HG02588 (cell line): Measurements from ENCODE around the gene PHGDH.
A peak's percentile ranks its signal among the peaks of the same experiment; 100 is the strongest.

Experiments used
- ATAC-seq: cut with Tn5 transposase; IDR thresholded peaks from one replicate; pipeline ENCODE4 v1.9.1; 2021; ENCODE audit warnings: mild to moderate bottlenecking, moderate library complexity; ENCODE audit not compliant: unreplicated experiment

PHGDH gene

GRCh38 chr1:119731060-119731459, 19.3 kb downstream of the PHGDH start:
- no peak for ATAC-seq

GRCh38 chr1:119731741-119732430, 20.2 kb downstream of the PHGDH start:
- no peak for ATAC-seq

GRCh38 chr1:119732465-119733168, 20.9 kb downstream of the PHGDH start:
- ATAC-seq, result no peak

GRCh38 chr1:119733754-119734153, 22.0 kb downstream of the PHGDH start:
- no peak for ATAC-seq

GRCh38 chr1:119735217-119735616, 23.5 kb downstream of the PHGDH start:
- no peak for ATAC-seq

DNA sequence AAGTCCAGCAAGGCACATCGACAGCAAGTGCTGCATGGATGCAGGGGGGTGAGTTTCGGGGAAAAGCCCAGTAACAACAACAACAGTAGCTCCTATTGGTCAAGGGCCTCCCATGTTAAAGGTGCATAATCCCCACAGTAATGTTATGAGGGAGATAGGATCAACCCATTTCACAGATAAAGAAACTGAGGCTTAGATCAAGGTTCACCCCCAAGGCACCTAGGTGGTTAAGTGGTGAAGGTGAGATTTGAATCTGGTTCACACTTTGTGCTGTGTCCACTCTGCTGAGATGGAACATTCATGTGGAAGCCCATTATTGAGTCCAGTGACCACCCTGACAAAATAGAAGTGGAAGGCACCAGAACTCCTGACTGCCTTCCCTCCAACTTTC, 24.9 kb downstream of the PHGDH start:
- no peak for ATAC-seq

GRCh38 chr1:119737040-119737682, 25.4 kb downstream of the PHGDH start:
- ATAC-seq, result no peak

DNA sequence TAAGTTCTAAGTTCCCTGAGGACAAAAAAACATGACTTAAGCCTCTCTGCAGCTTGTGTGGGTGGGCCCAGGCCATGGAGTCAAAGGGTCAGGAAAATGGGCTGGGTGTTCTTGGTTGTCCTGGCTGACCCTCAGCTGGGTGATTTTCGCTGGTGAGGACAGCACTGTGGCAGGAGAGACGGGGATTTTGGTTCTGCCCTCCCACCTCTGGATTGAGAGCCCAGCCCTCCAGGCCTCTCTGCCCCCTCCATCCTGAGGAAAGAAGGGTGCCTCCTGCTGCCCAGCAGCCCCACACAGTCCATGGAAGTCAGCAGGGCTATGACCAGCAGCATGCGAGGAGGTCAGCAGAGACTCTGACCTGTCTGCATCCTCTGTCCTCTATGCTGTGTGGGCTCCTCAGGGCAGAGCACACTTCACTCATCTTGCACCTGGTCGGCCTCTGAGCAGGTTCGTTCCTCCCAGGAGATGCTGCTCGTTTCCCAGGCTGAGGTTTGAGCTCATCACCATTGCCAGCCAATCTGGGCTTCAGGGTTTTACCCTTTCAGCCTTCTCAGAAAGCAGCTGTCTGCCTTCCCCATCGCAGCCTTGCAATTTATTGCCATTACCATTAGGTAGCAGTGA, 26.5 kb downstream of the PHGDH start:
- no peak for ATAC-seq

- no peak for ATAC-seq
These were observed 27.4 kb downstream of the PHGDH start for GRCh38 chr1:119739150-119739549.

GRCh38 chr1:119740261-119740660, 28.5 kb downstream of the PHGDH start:
- ATAC-seq, result no peak

DNA sequence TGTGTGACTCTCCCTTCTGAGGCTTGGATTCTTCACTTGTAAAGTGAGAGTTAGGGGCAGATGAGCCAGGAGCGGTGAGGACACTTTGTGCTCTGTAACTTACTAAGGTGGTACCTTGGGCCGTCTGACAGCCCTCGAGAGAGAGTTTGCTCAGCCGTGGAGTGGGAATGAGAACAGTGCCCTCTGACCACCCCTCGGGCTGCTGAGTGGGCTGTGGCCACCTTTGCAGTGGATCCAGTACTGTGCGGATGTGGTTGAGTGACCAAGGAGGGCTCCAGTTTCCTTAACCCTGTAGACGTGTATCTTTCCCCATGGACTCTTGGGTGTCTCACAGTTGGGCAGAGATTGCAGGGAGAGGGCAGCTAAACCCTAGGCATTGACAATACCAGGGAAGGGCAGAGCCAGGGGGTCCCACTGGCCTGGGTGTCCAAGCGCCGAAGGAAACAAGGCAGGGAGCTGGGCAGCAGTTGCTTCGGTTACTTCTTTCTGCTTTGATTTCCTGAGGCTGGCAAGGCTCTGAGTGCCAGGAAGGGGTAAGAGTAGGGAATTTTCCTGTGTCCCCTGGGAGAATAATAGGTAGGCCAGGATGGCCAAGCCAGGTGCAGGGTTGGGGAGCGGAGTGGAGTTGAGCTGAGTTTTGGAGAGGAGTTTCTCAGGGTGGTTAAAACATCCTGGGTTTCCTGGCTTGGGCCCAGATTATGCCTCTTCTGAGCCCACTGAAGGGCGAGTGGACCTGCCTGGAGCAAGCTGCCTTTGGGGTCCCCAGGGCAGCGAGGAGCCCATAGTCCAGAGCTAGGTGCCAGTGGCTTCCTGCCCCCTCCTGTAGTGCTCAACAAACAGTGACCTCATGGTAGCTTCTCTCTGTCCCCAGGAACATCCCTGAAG, 29.4 kb downstream of the PHGDH start:
- ATAC-seq, result no peak

- no peak for ATAC-seq
These were observed 30.5 kb downstream of the PHGDH start for GRCh38 chr1:119742202-119742601.

GRCh38 chr1:119742677-119743076, 30.9 kb downstream of the PHGDH start:
- ATAC-seq, result no peak

- ATAC-seq, result no peak
These were observed 31.6 kb downstream of the PHGDH start for GRCh38 chr1:119743308-119743707.

GRCh38 chr1:119743776-119744597, 32.3 kb downstream of the PHGDH start:
- ATAC-seq, result peak; percentile 77

DNA sequence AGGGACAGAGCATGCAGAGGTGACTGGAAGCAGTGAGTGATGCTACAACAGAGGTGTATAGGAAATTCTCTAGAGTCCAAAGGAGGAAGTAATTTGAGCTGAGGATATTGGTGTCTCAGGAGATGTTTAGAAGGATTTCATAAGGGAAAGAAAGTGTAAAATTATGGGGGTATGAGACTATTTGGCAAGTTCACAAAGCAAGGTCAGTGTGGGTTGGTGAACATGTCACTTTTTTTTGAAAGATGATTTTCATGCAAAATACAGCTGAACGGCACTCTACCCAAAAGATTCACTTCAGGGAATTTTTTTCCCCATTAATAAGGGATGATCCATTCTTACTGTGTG, 32.8 kb downstream of the PHGDH start:
- ATAC-seq, result no peak

DNA sequence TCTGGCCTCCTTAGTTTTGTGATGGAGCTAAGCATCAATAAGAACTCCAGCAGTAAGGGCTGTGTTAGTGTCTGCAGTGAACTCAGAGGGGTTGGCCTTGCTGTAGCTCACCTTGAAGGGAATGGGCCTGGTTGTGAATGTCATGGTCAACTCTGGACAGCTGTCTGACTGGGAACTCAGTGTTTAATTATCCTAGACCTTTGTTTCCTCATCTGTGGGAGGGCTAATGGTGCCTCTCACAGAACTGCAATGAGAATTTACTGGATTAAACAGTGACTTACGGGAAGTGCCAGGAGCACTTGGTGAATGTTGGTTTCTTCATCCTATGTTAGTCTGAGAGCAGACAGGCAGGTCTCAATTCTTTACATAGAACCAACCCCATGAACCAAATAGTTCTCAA, 33.3 kb downstream of the PHGDH start:
- no peak for ATAC-seq

DNA sequence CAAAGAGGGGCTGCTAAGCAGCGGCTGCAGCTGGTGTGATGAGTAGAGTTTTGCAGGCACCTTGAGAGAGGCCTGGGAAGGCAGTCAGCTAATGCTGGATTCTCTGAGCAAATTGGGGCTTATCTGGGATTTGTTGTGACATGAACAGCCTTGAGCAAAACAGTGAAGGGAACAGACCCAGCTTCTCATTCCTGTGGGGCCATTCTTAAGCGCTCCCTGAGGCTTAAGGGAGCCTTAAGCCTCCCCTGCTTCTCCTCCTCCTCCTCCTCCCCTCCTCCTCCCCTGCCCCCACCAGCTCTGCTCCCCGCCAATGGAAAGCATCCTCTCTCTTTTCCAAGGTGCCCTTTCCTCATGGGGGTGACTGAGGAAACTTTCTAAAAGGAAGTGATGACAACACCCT, 35.7 kb downstream of the PHGDH start:
- no peak for ATAC-seq

GRCh38 chr1:119748040-119748439, 36.3 kb downstream of the PHGDH start:
- no peak for ATAC-seq

DNA sequence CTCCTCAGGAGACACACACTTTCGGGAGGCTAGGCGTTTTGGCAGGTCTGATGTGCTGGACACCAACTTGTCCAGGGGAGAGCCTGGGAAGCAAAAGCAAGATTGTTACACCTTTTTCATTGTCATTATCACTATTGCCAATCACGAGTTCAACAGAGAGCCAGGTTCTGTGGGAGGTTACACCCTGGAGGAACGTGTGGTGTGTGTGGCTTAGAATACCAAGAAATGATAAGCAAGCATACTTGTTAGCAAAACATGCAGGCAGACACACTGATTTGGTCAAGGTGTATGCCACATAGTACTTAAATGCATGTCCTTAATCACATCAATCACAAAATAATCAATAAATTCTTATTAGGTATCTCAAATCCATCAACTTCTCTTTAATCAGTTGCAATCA, 40.9 kb downstream of the PHGDH start:
- ATAC-seq, result no peak
